WI38 (cell line): Measurements from ENCODE around the gene PRAMEF6.
"Not testable (repeated sequence)": the region's sequence is repeated elsewhere in the genome, so short reads cannot be mapped to it uniquely, and the experiment has no call there.

ENCODE experiments used
- H3K4me3 ChIP-seq: 2 replicates; pipeline ENCODE4 v1.5.1; 2011; ENCODE audit warnings: low read depth, mild to moderate bottlenecking, control low read depth, low read length

PRAMEF6 gene

DNA sequence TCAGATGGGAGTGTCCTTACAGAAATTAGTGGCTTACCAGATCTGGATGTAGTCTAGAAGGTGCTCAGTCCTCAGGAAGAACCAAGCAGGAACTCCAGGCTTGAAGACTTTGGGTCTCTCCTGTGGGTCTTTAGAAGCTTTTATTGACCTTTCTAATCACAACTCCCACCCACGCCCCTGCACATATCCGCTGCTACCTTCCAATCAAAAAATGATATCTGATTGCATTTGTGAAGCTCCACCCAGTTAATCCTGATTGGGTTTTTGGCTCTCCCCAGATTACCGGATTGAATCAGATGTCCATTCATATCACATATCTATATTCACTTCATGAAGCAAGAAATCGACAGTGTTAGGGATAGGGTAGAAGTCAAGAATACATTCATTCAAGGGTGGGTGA lies at the start of gene PRAMEF6:
Gene PRAMEF6 (minus strand): TSS at position 101 of the 400 bp plus-strand sequence. CDS start 5,062 bp downstream, outside the sequence.
- H3K4me3 ChIP-seq: not testable (repeated sequence)

DNA sequence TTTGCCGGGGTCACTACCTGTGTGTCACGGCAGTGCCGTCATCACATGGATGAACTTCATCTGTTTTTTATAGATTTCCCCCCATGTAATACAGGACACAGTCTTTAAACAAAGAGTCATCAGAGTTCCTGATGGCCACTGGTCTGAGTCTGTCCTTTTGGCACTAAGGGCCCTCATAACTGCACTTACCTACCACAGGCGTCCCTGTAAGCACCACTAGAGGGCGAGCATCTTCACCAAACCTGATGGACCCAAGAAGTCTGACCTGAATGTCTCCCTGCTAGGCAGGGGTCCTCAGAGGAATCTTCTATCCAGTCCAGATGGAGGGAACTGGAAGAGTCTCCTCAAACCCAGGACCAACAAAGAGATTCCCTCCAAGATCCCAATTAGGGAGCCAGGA lies 23.0 kb downstream of the PRAMEF6 start:
- H3K4me3 ChIP-seq: not testable (repeated sequence)

DNA sequence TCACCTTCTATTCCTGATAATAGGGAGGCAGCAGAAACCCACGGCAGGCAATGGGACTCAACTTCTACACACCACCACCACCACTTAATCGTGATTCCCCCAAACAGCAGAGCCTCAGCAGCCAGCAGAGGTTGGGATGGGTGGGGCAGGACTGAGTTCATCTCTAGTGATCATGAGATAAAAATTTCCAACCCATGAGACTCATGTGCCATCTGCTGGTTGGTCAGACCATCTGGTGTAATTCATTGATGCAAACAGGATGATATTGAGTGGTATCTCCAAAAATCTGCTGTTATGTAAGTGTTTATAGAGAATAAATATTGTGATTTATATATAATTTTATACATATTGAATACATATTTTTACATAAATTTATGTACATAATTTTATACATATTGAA lies 25.6 kb downstream of the PRAMEF6 start:
- not testable (repeated sequence) for H3K4me3 ChIP-seq

DNA sequence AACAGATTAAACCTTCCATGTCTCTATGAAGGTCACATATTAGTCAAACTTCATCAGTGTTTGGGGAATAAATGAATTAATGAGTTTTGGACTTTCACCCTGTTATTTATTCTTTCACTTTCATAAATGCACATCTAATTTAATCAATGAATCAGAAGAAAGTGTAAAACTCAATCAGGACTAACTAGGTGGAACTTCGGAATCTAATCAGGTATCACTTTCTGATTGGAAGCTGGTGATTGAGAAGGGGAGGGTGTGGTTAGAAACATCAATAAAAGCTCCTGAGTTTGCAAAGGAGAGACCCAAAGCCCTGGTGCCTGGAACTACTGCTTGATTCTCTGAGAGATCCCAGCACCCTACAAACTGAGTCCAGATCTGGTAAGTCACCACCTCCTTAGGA lies 31.1 kb downstream of the PRAMEF6 start, which contains the start of gene PRAMEF7:
Gene PRAMEF7 (plus strand): TSS at position 301 of the 400 bp plus-strand sequence. CDS start 1,083 bp downstream, outside the sequence.
- not testable (repeated sequence) for H3K4me3 ChIP-seq

DNA sequence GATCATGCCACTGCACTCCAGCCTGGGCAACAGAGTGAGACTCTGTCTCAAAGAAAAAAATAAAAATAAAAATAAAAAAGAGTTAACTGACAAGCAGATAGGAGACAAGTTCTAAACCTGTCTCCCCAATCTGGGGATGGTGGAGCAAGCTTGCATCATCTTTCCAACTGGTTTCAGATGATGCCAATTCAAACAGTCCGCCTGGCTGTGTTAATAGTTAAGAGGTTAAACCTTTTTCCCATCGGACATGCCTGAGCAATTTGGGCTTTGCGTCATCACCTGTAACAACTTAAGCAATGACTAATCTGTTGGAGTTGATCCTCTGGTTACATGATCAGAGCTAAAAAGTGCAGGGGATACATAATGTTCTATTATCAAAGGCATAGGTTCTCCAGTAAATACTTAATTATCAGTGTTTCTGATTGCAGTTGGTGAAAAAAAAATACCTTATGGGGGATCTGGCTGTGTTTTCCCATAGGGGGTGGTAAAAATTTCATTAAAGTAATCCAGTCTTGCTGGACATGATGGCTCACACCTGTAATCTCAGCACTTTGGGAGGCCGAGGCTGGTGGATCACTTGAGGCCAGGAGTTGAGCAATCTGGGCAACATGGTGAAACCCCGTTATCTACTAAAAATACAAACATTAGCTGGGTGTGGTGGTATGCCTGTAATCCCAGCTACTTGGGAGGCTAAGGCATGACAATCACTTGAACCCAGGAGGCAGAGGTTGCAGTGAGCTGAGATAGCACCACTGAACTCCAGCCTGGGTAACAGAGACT lies 43.4 kb downstream of the PRAMEF6 start:
- not testable (repeated sequence) for H3K4me3 ChIP-seq

DNA sequence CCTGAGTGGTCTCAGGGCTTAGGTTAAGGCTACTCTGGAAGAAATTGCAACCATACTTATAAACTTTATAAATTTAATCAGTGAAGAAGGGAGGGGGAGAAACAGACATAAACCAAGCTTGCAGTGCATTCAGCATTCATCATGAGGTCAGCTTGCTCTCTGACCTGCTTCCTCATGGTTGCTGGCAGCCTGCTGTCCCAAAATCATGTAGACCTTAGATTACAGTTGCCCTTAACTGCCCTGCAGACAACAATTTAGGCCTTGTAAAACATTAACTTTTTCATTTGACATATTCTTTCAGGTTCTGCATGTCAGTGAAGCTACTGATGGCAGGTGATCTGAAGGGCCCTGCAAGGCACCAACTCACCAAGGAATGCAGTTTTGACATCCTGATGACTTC lies 48.2 kb downstream of the PRAMEF6 start:
- H3K4me3 ChIP-seq: not testable (repeated sequence)

DNA sequence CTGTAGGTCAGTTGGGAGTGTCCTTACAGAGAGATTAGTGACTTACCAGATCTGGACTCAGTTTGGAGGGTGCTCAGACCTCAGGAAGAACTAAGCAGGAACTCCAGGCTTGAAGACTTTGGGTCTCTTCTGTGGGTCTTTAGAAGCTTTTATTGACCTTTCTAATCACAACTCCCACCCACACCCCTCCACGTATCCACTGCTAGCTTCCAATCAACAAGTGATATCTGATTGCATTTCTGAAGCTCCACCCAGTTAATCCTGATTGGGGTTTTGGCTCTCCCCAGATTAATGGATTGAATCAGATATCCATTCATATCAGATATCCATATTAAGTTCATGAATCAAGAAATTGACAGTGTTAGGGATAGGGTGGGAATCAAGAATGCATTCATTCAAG lies 49.2 kb downstream of the PRAMEF6 start, which contains the start of gene PRAMEF10:
Gene PRAMEF10 (minus strand): TSS at position 101 of the 400 bp plus-strand sequence. CDS start 2,423 bp downstream, outside the sequence.
- H3K4me3 ChIP-seq: not testable (repeated sequence)
